Lower leg skin (tissue), 3 donors: ENCODE data around the gene IFNE.

Source experiments
- CTCF ChIP-seq, 3 donors: fragments of 450-650 bp; IDR thresholded peaks; one replicate each; pipeline ENCODE4 v1.5.1; 2016; ENCODE audit warnings: antibody characterized with exemption in 3 of 3, mild to moderate bottlenecking in 3 of 3, moderate library complexity in 2 of 3
- POLR2A ChIP-seq, 2 donors: fragments of 450-650 bp; IDR thresholded peaks; one replicate each; pipeline ENCODE4 v1.6.1; 2016 to 2017; ENCODE audit warnings: antibody characterized with exemption in 2 of 2, mild to moderate bottlenecking in 1 of 2, moderate library complexity in 1 of 2

- TF ChIP-seq CTCF (IDR thresholded peaks at IDR 0.05) (no peak), POLR2A (IDR thresholded peaks at IDR 0.05) (no peak)
Measured at GRCh38 chr9:21443849-21444625, 38.1 kb downstream of the IFNE start.
